GM12878 (cell line): Measurements from ENCODE around the gene LRRK1. TPM values are rescaled to one million over a fixed set of nuclear protein-coding genes. Genes with fewer than 3 reads are reported as not detected.

ENCODE experiments used
- ATAC-seq: fragments of 200-7000 bp; cut with Tn5 transposase; 3 replicates; pipeline ENCODE4 v1.9.1; 2020; ENCODE audit warnings: mild to moderate bottlenecking, moderate library complexity
- BruUV-seq: library from RNA; stranded (reverse); fragments of 400-500 nt; replicated peaks from 2 replicates; lab custom pipeline; 2021; lab: Mats Ljungman, UMichigan
- CTCF ChIA-PET: fragments of 300-600 bp; sonication (Branson Sonifier 250); formaldehyde crosslinking; extraction: SDS; loops from one replicate; lab custom pipeline; 2021; ENCODE audit warnings: inconsistent platforms; lab: Yijun Ruan, JAX
- POLR2A ChIA-PET: fragments of 350-600 bp; formaldehyde crosslinking; extraction: SDS; loops from one replicate; lab custom pipeline; 2021; ENCODE audit warnings: inconsistent platforms; lab: Charles Lee
- RAD21 ChIA-PET: fragments of 300-600 bp; sonication (Branson Sonifier 250); formaldehyde crosslinking; loops from one replicate; lab custom pipeline; 2023; ENCODE audit warnings: antibody characterized with exemption; ENCODE audit not compliant: unreplicated experiment; lab: Charles Lee
- SMC1A ChIA-PET: fragments of 300-600 bp; sonication (Branson Sonifier 250); formaldehyde crosslinking; loops from one replicate; lab custom pipeline; 2023; ENCODE audit not compliant: unreplicated experiment, uncharacterized antibody; lab: Charles Lee
- DNase-seq: peaks from one replicate; pipeline ENCODE4 v3.0.0-alpha.2; 2011; ENCODE audit warnings: low read depth, low spot score
- FAIRE-seq: peaks from 3 replicates; lab custom pipeline; 2011; peaks lifted over from hg19 to GRCh38; lab: Jason Lieb, UNC
- H2AFZ ChIP-seq: 2 replicates; pipeline ENCODE4 v1.6.0; 2011; ENCODE audit warnings: low read depth, low read length, control low read depth; ENCODE audit not compliant: control insufficient read depth
- H3K27ac ChIP-seq: 2 replicates; pipeline ENCODE4 v1.5.1; 2011; ENCODE audit warnings: control low read depth; ENCODE audit not compliant: control insufficient read depth, insufficient read depth
- H3K27me3 ChIP-seq, 2 experiments: replicated peaks in 1 of 2; 2 replicates each; pipeline versions ENCODE4 v1.6.0 to v1.6.1; 2011; ENCODE audit warnings: low read length in 1 of 2; ENCODE audit not compliant: control insufficient read depth in 2 of 2, insufficient read depth in 2 of 2
- H3K36me3 ChIP-seq, 2 experiments: 2 replicates each; pipeline ENCODE4 v1.5.1; 2011; ENCODE audit warnings: low read length in 1 of 2; ENCODE audit not compliant: control insufficient read depth in 2 of 2, insufficient read depth in 2 of 2
- H3K4me1 ChIP-seq: 2 replicates; pipeline ENCODE4 v1.6.1; 2011; ENCODE audit warnings: mild to moderate bottlenecking, low read length, moderate library complexity, mixed read lengths; ENCODE audit not compliant: control insufficient read depth, insufficient read depth
- H3K4me2 ChIP-seq: 2 replicates; pipeline ENCODE4 v1.6.0; 2011; ENCODE audit warnings: control low read depth; ENCODE audit not compliant: control insufficient read depth, insufficient read depth
- H3K4me3 ChIP-seq: fragments of 200-600 bp; sonication (generic); 2 replicates; pipeline ENCODE4 v1.5.1; 2016
- H3K79me2 ChIP-seq: 2 replicates; pipeline ENCODE4 v1.6.0; 2011; ENCODE audit warnings: low read length; ENCODE audit not compliant: control insufficient read depth, insufficient read depth
- H3K9ac ChIP-seq: 2 replicates; pipeline ENCODE4 v1.8.0; 2011; ENCODE audit warnings: low read length, control low read depth, mixed read lengths; ENCODE audit not compliant: control insufficient read depth, insufficient read depth
- H3K9me3 ChIP-seq: replicated peaks from 3 replicates; pipeline ENCODE4 v1.5.1; 2011; ENCODE audit warnings: mild to moderate bottlenecking, low read length; ENCODE audit not compliant: control insufficient read depth, insufficient read depth
- H4K20me1 ChIP-seq: 2 replicates; pipeline ENCODE4 v1.6.0; 2011; ENCODE audit not compliant: control insufficient read depth, insufficient read depth
- CHD4 ChIP-seq: fragments of 200-600 bp; sonication (generic); IDR thresholded peaks from 2 replicates; pipeline ENCODE4 v1.6.1; 2016; ENCODE audit warnings: mild to moderate bottlenecking
- CTCF ChIP-seq, 3 experiments: IDR thresholded peaks in 2 of 3; conservative IDR thresholded peaks in 1 of 3; 2 replicates each; pipeline ENCODE4 v1.5.1; 2011; ENCODE audit warnings: low read depth in 3 of 3, low read length in 3 of 3, mild to moderate bottlenecking in 3 of 3, control low read depth in 2 of 3, moderate library complexity in 2 of 3, inconsistent platforms in 1 of 3, mixed read lengths in 1 of 3; ENCODE audit not compliant: control insufficient read depth in 2 of 3, insufficient read depth in 1 of 3; ENCODE audit errors: extremely low read depth in 1 of 3
- E4F1 ChIP-seq: fragments of 450-650 bp; IDR thresholded peaks from 2 replicates; pipeline ENCODE4 v1.6.1; 2018; ENCODE audit warnings: borderline replicate concordance, mild to moderate bottlenecking; ENCODE audit not compliant: partially characterized antibody
- IKZF1 ChIP-seq: fragments of 450-650 bp; conservative IDR thresholded peaks from 2 replicates; pipeline ENCODE4 v1.6.1; 2017; ENCODE audit warnings: antibody characterized with exemption, mild to moderate bottlenecking
- ZBED1 ChIP-seq: IDR thresholded peaks from 2 replicates; pipeline ENCODE4 v1.6.1; 2016; ENCODE audit warnings: borderline replicate concordance
- ZNF384 ChIP-seq: IDR thresholded peaks from 2 replicates; pipeline ENCODE4 v1.6.1; 2012; ENCODE audit warnings: low read depth, mild to moderate bottlenecking, low read length, improper control_type of control experiment, borderline replicate concordance
- WGBS: methylation state at CpG from one replicate; pipeline ENCODE4 v1.1.6; 2016; ENCODE audit warnings: low lambda C conversion rate; ENCODE audit not compliant: insufficient replicate concordance, insufficient coverage; ENCODE audit errors: missing lambda C conversion rate; 5-methylcytosine and 5-hydroxymethylcytosine counted together
- in situ Hi-C: fragments of 300-500 bp; cut with MboI; formaldehyde crosslinking; loops from 9 replicates; pipeline ENCODE4 v1.14.3; 2018; ENCODE audit warnings: mixed read lengths
- intact Hi-C: fragments of 100-400 bp; cut with micrococcal nuclease; formaldehyde crosslinking; loops from one replicate; pipeline ENCODE4 v1.14.2; 2022; ENCODE audit not compliant: unreplicated experiment
- polyA plus RNA-seq, 11 experiments: library from polyadenylated mRNA; depleted of rRNA in 4 of 11; unstranded in 6 of 11; stranded (reverse) in 5 of 11; fragments of >200 nt; fragmentation: Nextera tagmentation in 4 of 11; fragmentation: Illumina TruSeq in 1 of 11; extraction: Ambion mirVana in 4 of 11; extraction: Trizol in 1 of 11; gene quantifications; 1 replicate in 1 of 11; 2 replicates in 10 of 11; pipeline versions ENCODE4 v1.2.1 to v1.2.3, GENCODE V29; 2011 to 2016; ENCODE audit warnings: inconsistent platforms in 2 of 11, missing spikeins in 2 of 11, low read depth in 1 of 11
- total RNA-seq, 4 experiments: library from RNA; depleted of rRNA in 3 of 4; stranded (reverse); fragments of >200 nt in 3 of 4; fragmentation: Illumina TruSeq in 1 of 4; extraction: Trizol in 1 of 4; gene quantifications; 2 replicates each; pipeline versions ENCODE4 v1.2.1 to v1.2.3, GENCODE V29; 2013 to 2021

The LRRK1 gene
- total and polyA plus RNA-seq, 10 of the 15 experiments (the other 5 are each of a cell fraction or from before 2014, with no cell fraction given), result 2.2 to 58.3 (median 17.9) TPM

DNA sequence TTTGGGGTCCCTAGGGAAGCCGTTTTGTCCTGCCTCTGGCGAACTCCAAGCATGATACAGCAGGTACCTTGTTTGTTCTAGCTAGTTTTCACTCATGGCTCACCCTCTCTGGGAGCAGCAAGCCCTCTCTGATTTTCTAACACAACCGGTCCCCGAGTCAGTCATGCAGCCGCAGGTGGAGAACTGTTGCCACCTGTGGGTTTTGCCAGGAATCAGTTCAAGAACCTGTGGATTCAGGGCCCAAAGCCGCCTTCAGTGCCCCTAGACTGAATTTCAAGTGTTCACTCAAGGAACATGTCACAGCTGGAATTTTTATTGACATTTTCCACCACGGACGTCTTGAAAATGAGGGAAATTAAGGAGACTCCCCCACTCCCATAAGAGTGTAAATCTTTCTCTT, 13.3 kb upstream of the LRRK1 start (continued):
- TF ChIP-seq E4F1 (no peak), ZBED1 (no peak), ZNF384 (no peak)

- in situ Hi-C loops, result no loop called here
- TF ChIP-seq CHD4 (no peak), CTCF (IDR thresholded peaks at IDR 0.05 in 2 of 3, conservative IDR thresholded peaks at IDR 0.05 in 1 of 3; ENCODE audit: control insufficient read depth in 2 of 3, extremely low read depth in 1 of 3, insufficient read depth in 1 of 3, low read depth in 3 of 3, low read length in 3 of 3) (no peak), IKZF1 (no peak)
- TF ChIP-seq, all 136 proteins: peak for 0
- no peak for DNase-seq
- no peaks in the 10 kb centered on the region for H3K36me3 ChIP-seq
- no peak overlapping the region for H3K27ac ChIP-seq
- no peak overlapping the region for H3K4me3 ChIP-seq
- ChIA-PET CTCF (interaction anchor here (1.2 to 1.4 kb wide), 2 partner anchors 98 to 100 kb away, joined by 3 to 5 read pairs; no protein-coding TSS in a partner anchor), SMC1A (no interaction called here), RAD21 (no interaction called here), POLR2A (no interaction called here)
- H3K4me2 ChIP-seq, result no peak overlapping the region
- H3K79me2 ChIP-seq, result no peaks in the 10 kb centered on the region
- no peaks in the 10 kb centered on the region for H3K9me3 ChIP-seq
- intact Hi-C loops, result no loop called here
- ATAC-seq, result no peak
- no peak for FAIRE-seq
- 0 out of 4 replicates have a peak, but pooled peaks cover 0 to under 1% of the 10 kb centered on the region in 2 experiments for H3K27me3 ChIP-seq
- WGBS, result 77% methylated on average over 6 of the region's 6 CpGs
- no peak overlapping the region for H2AFZ ChIP-seq
- H4K20me1 ChIP-seq, result no peaks in the 10 kb centered on the region; the same call in 1 of the 2 replicates
- no peaks in the 10 kb centered on the region for H3K4me1 ChIP-seq
- H3K9ac ChIP-seq, result no peak overlapping the region
- no TSS peak for BruUV-seq
These were observed 10.7 kb upstream of the LRRK1 start for GRCh38 chr15:100908466-100908865.
